ENCODE data around the gene SGCB. TPM values are rescaled to one million over a fixed set of nuclear protein-coding genes. Genes with fewer than 3 reads are reported as not detected.

SGCB gene
- total RNA-seq, 1 donor from 2014 or later: 74.6 TPM

Other genes with a start within 250 kb of the SGCB start
- gene DCUN1D4, start 195.1 kb downstream of the SGCB start, total RNA-seq: 35.2 TPM
- gene LRRC66, start 17.9 kb downstream of the SGCB start, total RNA-seq: 0.32 TPM
- 2.5 TPM for gene SPATA18, start 13.0 kb upstream of the SGCB start, total RNA-seq

All from Right ventricle myocardium superior (tissue), 1 donor.